Testis (tissue), 2 donors: ENCODE measurements around the gene IL18R1.

ENCODE experiments used
- CTCF ChIP-seq, 3 experiments: fragments of 450-650 bp in 2 of 3; fragments of 200-600 bp in 1 of 3; sonication (generic) in 1 of 3; IDR thresholded peaks; one replicate each; pipeline ENCODE4 v1.5.1; 2016 to 2019; ENCODE audit warnings: antibody characterized with exemption in 3 of 3, mild to moderate bottlenecking in 2 of 3, moderate library complexity in 1 of 3
- POLR2A ChIP-seq: fragments of 450-650 bp; IDR thresholded peaks from one replicate; pipeline ENCODE4 v1.6.1; 2017; ENCODE audit warnings: antibody characterized with exemption, mild to moderate bottlenecking, moderate library complexity

- TF ChIP-seq POLR2A (no peak), CTCF (IDR thresholded peaks at IDR 0.05) (no peak)
Measured at GRCh38 chr2:102337012-102337411, 18.6 kb upstream of the IL18R1 start.
